HG02885 (cell line): ENCODE measurements around the gene UHMK1.
"Not testable (repeated sequence)": the region's sequence is repeated elsewhere in the genome, so short reads cannot be mapped to it uniquely, and the experiment has no call there.

Experiments
- ATAC-seq: cut with Tn5 transposase; IDR thresholded peaks from one replicate; pipeline ENCODE4 v1.9.1; 2021; ENCODE audit warnings: mild to moderate bottlenecking; ENCODE audit not compliant: unreplicated experiment, poor library complexity

UHMK1 gene, protein sequence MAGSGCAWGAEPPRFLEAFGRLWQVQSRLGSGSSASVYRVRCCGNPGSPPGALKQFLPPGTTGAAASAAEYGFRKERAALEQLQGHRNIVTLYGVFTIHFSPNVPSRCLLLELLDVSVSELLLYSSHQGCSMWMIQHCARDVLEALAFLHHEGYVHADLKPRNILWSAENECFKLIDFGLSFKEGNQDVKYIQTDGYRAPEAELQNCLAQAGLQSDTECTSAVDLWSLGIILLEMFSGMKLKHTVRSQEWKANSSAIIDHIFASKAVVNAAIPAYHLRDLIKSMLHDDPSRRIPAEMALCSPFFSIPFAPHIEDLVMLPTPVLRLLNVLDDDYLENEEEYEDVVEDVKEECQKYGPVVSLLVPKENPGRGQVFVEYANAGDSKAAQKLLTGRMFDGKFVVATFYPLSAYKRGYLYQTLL

DNA sequence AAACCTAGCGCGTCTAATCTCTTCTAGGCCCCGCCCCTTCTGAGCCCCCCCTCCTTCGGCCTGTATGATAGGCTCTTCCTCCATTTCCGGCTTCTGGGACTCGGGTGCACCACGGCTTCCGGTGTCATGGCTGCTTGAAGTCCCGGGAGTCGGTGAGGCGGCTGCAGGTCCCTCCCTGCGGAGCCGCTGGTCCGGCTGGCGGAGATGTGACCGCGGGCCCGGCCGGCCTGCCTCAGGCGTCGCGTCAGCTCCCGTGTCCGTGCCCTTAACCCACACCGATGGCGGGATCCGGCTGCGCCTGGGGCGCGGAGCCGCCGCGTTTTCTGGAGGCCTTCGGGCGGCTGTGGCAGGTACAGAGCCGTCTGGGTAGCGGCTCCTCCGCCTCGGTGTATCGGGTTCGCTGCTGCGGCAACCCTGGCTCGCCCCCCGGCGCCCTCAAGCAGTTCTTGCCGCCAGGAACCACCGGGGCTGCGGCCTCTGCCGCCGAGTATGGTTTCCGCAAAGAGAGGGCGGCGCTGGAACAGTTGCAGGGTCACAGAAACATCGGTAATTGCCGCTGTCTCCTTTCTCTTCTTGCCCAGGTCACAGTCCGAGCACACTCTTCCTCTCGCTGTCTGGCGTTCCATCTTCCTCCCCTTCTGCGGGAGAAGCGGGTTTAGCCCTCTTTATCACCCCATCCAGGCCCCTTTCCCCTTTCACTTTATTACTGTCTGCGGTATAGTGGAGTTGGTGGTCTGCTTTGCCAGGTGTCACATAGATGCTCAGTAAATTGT, at the start of gene UHMK1:
Gene UHMK1, plus strand, starts transcription at position 96 of the 773 bp plus-strand sequence. Its CDS starts 183 bp downstream, at position 279.
- peak; percentile 98 for ATAC-seq

DNA sequence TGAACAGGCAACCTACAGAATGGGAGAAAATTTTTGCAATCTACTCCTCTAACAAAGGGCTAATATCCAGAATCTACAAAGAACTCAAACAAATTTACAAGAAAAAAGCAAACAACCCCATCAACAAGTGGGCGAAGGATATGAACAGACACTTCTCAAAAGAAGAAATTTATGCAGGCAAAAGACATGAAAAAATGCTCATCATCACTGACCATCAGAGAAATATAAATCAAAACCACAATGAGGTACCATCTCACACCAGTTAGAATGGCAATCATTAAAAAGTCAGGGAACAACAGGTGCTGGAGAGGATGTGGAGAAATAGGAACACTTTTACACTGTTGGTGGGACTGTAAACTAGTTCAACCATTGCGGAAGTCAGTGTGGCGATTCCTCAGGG, 43.3 kb upstream of the UHMK1 start:
- not testable (repeated sequence) for ATAC-seq

DNA sequence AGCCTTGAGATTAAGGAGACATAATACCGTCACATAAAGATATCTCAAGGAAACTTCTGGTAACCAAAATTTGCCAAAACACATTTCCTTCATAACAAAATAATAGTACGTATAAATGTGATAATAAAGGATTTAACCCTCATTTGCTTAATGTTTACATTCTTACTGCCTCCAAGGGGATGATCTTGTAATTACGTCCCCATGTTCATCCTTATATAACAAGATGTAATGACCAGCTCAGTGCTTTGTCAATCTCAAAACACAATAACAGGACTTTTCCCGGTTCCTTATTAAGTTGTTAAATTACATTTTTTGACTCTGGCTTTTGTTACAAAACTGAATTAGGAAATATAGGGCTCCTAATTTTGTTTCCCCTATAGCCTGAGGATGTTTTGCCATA, 41.3 kb upstream of the UHMK1 start:
- no peak for ATAC-seq

DNA sequence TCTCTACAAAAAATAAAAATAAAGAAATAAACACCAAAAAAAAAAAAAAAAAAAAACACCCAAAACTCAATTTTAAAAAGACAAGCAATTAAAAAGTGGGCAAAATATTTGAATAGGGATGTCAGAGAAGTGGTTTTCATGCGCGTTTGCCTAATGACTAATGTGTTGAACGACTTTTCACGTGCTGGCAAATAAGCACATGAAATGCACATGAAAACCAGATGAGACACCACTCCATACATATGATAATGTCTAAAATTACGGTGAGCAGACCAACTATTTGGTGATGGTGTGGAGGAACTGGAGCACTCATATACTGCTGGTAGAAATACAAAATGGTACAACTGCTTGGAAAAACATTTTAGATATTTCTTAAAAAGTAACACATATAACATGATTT, 39.4 kb upstream of the UHMK1 start:
- ATAC-seq = no peak

DNA sequence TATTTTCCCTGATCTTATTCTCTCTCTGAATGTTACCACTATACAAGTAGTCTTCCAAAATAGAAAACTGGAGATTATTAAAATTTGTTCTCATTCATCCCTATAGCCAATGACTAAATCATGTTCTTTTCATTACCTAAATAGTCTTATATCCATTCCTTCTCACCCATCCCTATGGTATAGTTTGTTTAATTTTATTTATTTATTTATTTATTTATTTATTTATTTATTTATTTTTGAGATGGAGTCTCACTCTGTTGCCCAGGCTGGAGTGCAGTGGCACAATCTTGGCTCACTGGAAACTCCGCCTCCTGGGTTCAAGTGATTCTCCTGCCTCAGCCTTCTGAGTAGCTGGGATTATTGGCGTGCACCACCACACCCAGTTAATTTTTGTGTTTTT, 35.2 kb upstream of the UHMK1 start:
- not testable (repeated sequence) for ATAC-seq

DNA sequence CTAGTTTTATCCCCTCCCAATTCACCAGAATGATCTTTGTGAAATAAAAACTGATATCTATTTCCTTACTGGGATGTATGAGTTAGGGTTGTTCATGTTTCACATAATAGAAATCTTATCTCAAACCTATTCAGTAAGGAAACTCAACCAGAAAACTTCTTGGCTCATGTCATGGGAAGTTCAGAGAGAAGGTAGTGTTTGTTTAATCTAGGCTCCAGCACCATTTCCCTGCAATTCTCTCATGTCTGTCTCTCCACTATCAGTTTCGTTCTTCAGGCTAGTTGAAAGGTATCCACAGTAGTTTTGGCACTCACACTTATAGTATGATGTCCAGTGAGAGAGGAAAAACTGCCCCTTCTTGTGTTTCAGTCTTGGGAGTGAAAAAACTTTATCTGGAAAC, 34.6 kb upstream of the UHMK1 start:
- ATAC-seq = no peak

DNA sequence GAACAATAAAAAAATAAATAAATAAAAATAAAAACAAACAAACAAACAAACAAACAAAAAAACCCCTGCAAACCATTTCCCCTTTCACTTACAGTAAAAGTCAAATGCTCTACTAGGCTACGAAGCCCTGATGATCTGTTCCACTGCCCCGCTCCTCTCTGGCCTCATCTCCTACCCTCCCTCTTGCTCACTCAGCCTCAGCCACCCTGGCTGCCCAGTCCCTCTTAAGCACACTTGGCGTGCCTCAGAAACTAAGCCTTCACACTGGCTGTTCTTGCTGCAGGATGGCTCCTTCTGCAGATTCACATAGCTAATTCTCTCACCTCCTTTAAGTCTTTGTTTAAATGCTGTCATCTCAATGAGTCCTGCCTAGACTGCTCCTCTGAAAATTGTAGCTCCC, 30.8 kb upstream of the UHMK1 start:
- no peak for ATAC-seq

DNA sequence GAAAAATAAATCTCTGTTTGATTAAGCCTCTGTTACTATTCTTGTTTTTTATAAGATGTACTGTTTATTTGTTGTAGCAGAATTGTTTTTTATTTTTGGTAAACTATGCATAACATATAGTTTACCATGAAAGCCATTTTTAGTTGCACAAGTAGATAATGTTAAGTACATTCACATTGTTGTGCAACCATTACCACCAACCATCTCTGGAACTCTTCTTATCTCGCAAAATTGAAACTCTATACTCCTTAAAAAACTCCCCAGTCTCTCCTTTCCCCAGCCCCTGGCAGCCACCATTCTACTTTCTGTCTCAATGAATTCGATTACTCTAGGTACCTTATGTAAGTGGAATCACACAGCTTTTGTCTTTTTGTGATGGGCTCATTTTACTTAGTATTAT, 27.4 kb upstream of the UHMK1 start:
- no peak for ATAC-seq

DNA sequence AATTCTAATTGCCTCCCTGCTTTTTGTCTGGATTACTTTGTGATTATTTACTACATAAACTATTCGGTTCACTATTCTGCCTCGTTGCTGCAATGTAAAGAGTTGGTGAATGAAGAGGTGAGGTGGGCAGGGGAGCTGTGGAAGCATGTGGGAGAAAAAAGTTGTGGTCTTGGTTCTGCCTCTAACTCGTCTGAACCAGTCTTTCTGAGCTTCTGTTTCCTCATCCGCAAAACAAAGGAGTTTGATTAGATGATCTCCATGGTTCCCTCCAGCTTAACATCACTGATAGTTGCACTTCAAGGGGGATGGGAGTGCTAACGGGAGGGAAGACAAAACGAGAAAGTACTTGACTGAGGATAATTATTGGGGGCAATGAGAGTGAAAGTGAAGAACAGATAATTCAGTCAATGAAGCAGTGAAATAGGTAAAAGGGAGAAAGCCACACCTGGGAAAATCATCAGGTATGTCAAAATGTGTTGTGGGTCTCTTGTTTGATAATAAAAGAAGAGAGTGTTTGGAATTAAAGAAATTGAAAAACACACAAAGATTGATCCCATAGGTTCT, 26.2 kb upstream of the UHMK1 start:
- ATAC-seq = no peak

DNA sequence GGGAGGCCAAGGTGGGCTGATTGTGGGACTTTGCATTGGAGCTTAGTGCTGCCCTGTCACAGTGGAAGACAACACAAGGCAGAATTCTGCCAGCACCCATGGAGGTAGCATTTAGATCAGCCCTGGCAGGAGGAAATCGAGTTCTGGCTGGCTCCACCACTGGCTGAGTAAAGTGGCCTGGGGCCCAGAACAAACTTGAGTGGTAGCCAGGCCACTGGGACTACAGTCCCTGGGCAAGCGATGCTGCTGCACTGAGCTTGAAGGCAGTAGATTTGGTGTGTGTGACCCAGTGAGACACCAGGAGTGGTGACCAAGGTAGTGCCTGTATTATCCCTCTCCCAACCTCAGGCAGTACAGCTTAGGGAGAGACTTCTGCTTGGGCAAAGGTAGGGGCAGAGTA, 22.5 kb upstream of the UHMK1 start:
- no peak for ATAC-seq

DNA sequence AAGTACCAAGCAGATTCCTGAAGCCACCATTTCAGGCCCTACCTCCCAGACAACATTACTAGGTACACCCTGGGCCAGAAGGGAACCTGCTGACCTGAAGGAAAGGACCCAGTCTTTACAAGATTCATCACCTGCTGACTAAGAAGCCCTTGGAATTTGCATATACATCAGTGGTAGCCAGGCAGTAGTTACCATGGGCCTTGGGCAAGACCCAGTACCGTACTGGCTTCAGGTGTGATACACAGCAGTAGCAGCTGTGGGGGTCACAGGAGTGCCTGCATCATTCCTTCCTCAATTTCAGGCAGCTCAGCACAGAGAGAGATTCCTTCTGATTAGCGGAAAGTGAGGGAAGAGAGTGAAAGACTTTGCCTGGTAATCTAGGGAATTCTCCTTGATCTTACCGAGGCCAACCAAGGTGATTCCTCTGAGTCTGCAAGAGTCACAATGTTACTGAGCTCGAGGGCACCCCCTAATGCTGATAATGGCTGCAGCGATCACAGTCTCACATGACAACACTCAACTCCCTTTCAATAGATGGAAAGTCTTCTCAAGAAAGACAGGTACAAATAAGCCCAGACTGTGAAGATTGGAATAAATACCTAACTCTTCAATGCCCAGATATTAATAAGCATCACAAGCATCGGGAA, 22.0 kb upstream of the UHMK1 start:
- no peak for ATAC-seq

DNA sequence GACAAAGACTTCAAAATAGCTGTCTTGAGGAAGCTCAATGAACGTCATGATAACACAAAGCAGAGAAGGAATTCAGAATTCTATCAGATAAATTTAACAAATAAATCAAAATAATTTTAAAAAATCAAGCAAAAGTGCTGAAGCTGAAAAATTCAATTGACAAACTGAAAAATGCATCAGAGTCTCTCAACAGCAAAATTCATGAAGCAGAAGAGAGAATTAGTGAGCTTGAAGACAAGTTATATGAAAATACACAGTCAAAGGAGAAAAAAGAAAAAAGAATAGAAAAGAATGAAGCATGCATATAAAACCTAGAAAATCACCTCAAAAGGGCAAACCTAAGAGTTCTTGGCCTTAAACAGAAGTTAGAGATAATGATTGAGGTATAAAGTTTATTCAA, 21.0 kb upstream of the UHMK1 start:
- no peak for ATAC-seq

DNA sequence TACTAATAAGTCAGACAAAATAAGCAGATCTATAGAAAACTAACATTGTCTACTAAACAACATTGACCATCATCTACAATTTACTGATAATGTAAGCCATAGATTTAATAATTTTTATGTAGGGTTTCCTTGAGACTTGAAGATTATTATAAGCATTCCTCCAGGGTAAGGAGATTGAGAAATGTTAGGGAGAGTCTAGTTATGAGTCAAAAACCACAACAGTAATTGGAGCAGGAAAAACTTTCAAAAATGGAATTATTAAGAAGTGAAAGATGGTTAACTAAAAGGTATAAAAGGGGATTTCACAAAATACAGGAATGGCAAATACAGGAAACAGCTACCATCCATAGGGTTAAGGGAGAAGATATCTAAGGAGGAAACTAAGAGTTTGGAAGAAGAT, 12.4 kb upstream of the UHMK1 start:
- no peak for ATAC-seq

DNA sequence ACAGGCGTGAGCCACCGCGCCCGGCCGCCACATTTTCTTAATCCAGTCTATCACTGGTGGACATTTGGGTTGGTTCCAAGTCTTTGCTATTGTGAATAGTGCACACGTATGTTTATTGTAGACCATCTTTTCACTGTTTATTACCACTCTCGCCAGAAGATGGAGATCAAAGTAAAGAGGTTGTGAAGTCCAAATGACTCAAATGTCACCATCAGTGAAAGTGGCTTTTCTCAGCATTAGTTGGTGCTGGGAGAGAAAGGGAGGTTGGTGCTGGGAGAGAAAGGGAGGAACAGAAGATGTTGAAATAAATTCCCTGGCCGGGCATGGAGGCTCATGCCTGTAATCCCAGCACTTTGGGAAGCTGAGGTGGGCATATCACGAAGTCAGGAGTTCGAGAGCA, 10.4 kb upstream of the UHMK1 start:
- ATAC-seq = no peak

DNA sequence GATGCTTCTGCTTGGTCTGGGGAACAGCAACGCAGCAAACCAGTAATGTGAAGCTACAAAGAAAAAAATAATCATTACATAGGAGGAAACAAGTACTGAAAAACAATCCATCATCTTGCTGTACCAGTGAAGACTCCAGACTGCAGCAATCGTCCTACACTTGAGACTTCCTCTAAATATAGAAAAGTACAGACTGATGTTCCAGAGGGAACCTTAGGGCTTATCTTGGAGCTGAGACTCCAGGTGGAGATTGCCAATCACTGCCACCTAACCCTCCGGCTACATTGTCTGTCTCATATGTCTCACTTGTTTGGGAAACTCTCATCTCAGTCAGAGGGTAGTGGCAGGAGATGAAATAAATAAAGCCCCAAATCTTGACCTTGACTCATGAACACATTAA, 9.4 kb upstream of the UHMK1 start:
- ATAC-seq = no peak

DNA sequence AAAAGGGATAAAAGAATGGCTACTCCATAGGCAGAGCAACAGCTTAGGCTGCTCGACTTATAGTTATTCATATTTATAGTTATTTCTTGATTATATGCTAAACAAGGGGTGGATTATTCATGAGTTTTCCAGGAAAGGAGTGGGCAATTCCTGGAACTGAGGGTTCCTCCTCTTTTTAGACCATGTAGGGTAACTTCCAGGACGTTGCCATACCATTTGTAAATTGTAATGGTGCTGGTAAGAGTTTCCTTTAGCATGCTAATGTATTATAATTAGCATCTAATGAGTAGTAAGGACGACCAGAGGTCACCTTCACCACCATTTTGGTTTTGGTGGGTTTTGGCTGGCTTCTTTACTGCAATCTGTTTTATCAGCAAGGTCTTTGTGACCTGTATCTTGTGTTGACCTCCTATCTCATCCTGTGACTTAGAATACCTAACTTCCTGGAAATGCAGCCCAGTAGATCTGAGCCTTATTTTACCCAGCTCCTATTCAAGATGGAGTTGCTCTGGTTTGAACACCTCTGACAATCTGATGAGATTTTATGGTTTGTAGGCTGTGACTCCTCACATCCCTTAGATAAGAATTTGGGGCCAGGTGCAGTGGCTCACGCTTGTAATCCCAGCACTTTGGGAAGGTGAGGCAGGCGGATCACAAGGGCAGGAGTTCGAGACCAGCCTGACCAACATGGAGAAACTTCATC, 1.9 kb upstream of the UHMK1 start:
- ATAC-seq = not testable (repeated sequence)

DNA sequence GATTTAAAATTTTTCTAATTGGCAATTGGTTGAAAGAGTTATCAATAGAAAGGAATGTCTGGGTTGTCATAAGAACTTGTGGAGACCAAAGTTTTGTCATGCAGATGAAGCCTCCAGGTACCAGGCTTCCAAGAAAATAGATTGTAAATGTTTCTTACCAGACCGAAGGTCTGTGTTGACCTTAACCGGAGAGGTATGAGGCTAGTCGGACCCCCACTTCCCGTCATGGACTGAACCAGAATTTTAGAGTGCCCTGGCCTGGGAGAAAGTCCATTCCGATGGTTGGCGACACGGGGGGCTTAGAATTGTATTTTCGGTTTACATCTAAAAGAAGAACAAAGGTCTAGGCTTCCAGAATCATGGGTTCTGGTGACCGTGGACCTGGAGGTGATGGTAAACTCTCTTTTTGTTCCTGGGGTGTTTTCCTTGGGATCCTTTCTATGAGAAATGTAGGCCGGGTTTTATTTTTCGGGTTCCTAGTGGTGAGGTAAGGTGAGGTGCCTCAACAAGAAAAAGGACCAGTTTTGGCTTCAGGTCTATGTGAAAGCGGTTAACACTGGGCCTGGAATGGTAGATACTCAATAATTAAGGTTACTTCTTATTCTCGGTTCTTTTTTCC, 405 bp upstream of the UHMK1 start:
- ATAC-seq = no peak

DNA sequence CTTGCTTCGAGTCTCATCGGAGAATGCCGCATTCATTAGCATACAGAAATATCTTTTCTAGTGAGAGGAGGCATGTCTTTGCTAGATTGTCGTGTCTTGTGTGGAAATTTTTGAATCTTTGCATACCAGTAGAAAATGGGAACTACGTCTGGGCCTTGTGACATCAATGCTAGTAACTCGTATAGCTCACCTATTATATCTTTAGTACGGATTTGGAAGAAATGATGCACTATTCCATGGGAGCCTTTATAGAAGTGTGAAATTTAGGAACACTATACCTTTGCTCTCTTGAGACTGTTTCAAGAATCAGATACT, 835 bp downstream of the UHMK1 start:
- peak; percentile 22 for ATAC-seq

DNA sequence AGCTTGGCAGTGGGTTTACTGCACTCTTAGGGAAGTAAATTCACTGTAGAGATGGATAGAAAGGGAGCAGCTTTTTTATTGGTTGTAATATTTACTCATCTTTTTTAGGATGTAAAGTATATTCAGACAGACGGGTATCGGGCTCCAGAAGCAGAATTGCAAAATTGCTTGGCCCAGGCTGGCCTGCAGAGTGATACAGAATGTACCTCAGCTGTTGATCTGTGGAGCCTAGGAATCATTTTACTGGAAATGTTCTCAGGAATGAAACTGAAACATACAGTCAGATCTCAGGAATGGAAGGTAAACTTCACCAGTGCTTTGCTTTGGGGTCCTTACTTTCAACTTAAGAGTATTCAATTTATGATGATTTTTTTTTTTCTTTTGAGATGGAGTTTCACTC, 3.2 kb downstream of the UHMK1 start:
- no peak for ATAC-seq

DNA sequence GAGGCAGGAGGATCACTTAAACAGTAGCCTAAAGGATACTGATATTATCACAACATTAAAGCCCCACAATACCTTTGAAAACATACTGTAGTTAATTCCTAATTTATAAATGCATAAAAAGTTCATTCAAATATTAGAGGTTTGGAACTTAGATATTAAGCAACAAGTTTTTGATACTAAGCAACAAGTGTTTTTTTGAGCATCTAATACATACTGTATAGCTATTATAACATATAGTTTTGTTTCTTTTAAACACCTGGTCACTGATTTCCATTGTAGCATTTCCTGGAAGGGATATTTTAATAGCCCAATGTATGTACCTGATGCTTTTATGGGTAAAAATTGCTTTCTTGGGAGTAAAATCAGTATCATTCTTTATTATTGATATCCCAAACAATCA, 4.5 kb downstream of the UHMK1 start:
- no peak for ATAC-seq
